Right atrium auricular region (tissue), 2 donors: ENCODE measurements around the gene TMEM38B. TPM values are rescaled to one million over a fixed set of nuclear protein-coding genes. Genes with fewer than 3 reads are reported as not detected.

ENCODE experiments used
- DNase-seq: peaks from one replicate; pipeline ENCODE4 v3.0.0-alpha.2; 2019; ENCODE audit warnings: low spot score
- H3K27ac ChIP-seq, 2 donors: fragments of 200-600 bp; sonication (generic); 1 replicate in 1 of 2; 2 replicates in 1 of 2; pipeline ENCODE4 v1.5.1; 2016 to 2019
- H3K27me3 ChIP-seq, 2 donors: fragments of 200-600 bp; sonication (generic); one replicate each; pipeline versions ENCODE4 v1.5.1 to v1.6.0; 2017 to 2019
- H3K36me3 ChIP-seq: fragments of 200-600 bp; sonication (generic); one replicate; pipeline ENCODE4 v1.5.1; 2016
- H3K4me1 ChIP-seq, 2 donors: fragments of 200-600 bp; sonication (generic); one replicate each; pipeline versions ENCODE4 v1.5.1 to v1.6.0; 2017 to 2019
- H3K4me3 ChIP-seq, 2 donors: fragments of 200-600 bp; sonication (generic); 1 replicate in 1 of 2; 2 replicates in 1 of 2; pipeline ENCODE4 v1.5.1; 2017 to 2019; ENCODE audit warnings: mild to moderate bottlenecking in 1 of 2, moderate library complexity in 1 of 2
- H3K9me3 ChIP-seq, 2 donors: fragments of 200-600 bp; sonication (generic); one replicate each; pipeline ENCODE4 v1.5.1; 2019
- CTCF ChIP-seq, 2 donors: fragments of 200-600 bp; sonication (generic); IDR thresholded peaks; one replicate each; pipeline ENCODE4 v1.5.1; 2019; ENCODE audit warnings: antibody characterized with exemption in 2 of 2
- total RNA-seq, 2 donors: library from RNA; depleted of rRNA; stranded (reverse); fragments of >200 nt; gene quantifications; one replicate each; pipeline ENCODE4 v1.1.0, GENCODE V29; 2016

TMEM38B gene
- total RNA-seq, 2 donors from 2014 or later: 38.1 to 56.7 TPM

- Histone ChIP-seq H3K27ac (no peak overlapping the region), H3K4me1 (no peaks in the 10 kb centered on the region), H3K9me3 (no peaks in the 10 kb centered on the region), H3K4me3 (no peak overlapping the region), H3K27me3 (no peaks in the 10 kb centered on the region), H3K36me3 (no peaks in the 10 kb centered on the region)
- TF ChIP-seq CTCF (IDR thresholded peaks at IDR 0.05): no peak
- no peak for DNase-seq
These were observed 15.6 kb upstream of the TMEM38B start for GRCh38 chr9:105678781-105679180.

GRCh38 chr9:105679257-105680022, 14.9 kb upstream of the TMEM38B start:
- TF ChIP-seq CTCF (IDR thresholded peaks at IDR 0.05): no peak
- no peak overlapping the region for H3K4me3 ChIP-seq
- no peaks in the 10 kb centered on the region for H3K27me3 ChIP-seq
- no peak for DNase-seq
- H3K9me3 ChIP-seq: no peaks in the 10 kb centered on the region
- H3K4me1 ChIP-seq: no peaks in the 10 kb centered on the region
- no peaks in the 10 kb centered on the region for H3K36me3 ChIP-seq
- no peak overlapping the region for H3K27ac ChIP-seq

GRCh38 chr9:105681313-105681712, 13.0 kb upstream of the TMEM38B start:
- no peak for DNase-seq
- no peak for TF ChIP-seq CTCF (IDR thresholded peaks at IDR 0.05)
- no peaks in the 10 kb centered on the region for H3K4me1 ChIP-seq
- no peaks in the 10 kb centered on the region for H3K36me3 ChIP-seq
- no peaks in the 10 kb centered on the region for H3K27me3 ChIP-seq
- H3K27ac ChIP-seq: no peak overlapping the region
- no peaks in the 10 kb centered on the region for H3K9me3 ChIP-seq
- no peak overlapping the region for H3K4me3 ChIP-seq

- no peak overlapping the region for H3K4me3 ChIP-seq
- DNase-seq: no peak
- H3K27ac ChIP-seq: no peak overlapping the region
- no peaks in the 10 kb centered on the region for H3K36me3 ChIP-seq
- no peaks in the 10 kb centered on the region for H3K4me1 ChIP-seq
- H3K9me3 ChIP-seq: no peaks in the 10 kb centered on the region
- H3K27me3 ChIP-seq: no peaks in the 10 kb centered on the region
- TF ChIP-seq CTCF (IDR thresholded peaks at IDR 0.05): no peak
These were observed 12.6 kb upstream of the TMEM38B start for GRCh38 chr9:105681724-105682123.

- no peak for TF ChIP-seq CTCF (IDR thresholded peaks at IDR 0.05)
- Histone ChIP-seq H3K27ac (no peak overlapping the region), H3K9me3 (no peaks in the 10 kb centered on the region), H3K27me3 (no peaks in the 10 kb centered on the region), H3K4me3 (no peak overlapping the region), H3K36me3 (no peaks in the 10 kb centered on the region), H3K4me1 (no peaks in the 10 kb centered on the region)
- no peak for DNase-seq
These were observed 10.6 kb upstream of the TMEM38B start for GRCh38 chr9:105683688-105684275.
